PC-9 (cell line): ENCODE measurements around the gene TRPM5.

ENCODE experiments used
- CTCF ChIP-seq: fragments of 200-600 bp; sonication (generic); conservative IDR thresholded peaks from 2 replicates; pipeline ENCODE4 v1.6.1; 2017; ENCODE audit warnings: mixed run types, antibody characterized with exemption, mild to moderate bottlenecking, moderate library complexity
- EZH2 ChIP-seq: fragments of 200-600 bp; sonication (generic); IDR thresholded peaks from 2 replicates; pipeline ENCODE4 v1.8.0; 2017; ENCODE audit warnings: antibody characterized with exemption, low read depth

- TF ChIP-seq CTCF, result no peak
- no peak for TF ChIP-seq EZH2
Observed at GRCh38 chr11:2461956-2462542, 17.7 kb upstream of the TRPM5 start.
